NCI-H2196 (cell line): Measurements from ENCODE around the gene SGPL1.
"Not testable (repeated sequence)": the region's sequence is repeated elsewhere in the genome, so short reads cannot be mapped to it uniquely, and the experiment has no call there.

Experiments used
- DNase-seq: peaks from one replicate; lab custom pipeline; 2025; ENCODE audit not compliant: unreplicated experiment; lab: John Stamatoyannopoulos, UW

The SGPL1 gene

DNA sequence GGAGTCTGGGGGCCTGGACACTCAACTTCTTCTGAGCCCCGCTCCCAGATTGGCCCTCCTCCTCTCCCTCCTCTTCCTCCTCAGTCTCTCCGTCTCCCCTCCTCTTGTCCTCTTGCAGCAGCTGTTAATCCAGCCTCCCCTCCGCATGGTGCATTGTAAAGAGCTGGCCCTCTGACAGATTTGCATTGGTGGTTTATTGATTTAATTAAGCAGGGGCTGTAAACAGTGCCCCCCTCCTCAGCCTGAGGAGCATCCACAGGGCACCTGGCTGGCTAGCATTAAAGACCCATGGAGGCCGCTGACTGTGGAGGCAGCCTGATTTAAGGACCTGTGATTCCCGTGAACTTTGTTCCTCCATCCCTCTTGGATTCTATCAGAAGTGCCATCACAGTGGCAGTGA is 101.5 kb downstream of the SGPL1 start:
- DNase-seq, result no peak

DNA sequence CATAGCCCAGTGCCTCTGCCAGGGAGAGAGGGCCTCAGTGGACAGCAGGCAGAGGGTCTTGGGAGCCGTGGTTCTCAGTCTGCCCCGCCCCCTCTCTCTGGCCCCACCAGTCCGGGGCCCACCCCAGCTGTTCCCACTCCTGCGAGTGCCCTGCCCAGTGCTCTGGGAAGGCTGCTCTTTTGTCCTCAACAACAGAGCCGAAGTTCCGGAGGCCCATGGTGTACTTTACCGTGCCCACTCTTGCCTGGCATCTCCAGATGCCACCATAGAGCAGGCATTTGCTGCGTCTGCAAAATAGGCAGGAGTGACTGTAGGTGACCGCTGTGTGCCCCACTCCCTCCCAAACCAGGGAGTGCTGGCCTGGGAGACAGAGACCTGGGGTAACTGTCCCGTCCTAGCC is 101.9 kb downstream of the SGPL1 start:
- DNase-seq, result no peak

DNA sequence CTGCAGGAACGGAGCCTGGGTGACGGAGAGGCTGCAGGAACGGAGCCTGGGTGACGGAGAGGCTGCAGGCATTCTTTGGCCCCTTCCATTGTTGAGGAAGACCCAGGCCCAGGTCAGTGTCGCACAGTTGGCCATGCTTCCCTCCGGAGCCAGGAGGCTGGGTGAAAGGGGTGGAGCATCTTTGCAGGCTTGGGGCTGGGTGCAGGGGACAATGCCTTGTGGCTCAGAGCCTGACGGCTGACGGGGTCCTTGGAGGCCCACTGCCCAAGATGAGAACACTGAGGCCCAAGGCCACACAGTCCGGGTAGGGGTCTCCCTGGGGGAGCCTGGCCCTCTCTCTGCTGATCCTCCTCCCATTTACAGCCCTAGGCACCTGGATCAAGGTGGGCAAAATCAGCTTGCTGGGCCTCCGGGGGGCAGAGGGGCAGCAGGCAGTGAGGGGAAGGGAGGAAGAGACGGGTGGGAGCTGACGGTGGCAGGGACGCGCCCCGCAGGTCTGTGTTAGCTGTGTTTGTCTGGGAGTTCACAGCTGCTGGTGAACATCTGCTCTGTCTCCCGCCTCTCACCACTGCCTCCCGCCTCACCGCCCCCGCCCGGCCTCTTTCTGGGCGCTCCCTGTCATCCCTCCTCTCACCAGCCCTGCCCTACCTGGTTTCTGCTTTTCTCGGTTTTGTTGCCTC is 103.2 kb downstream of the SGPL1 start:
- DNase-seq, result no peak

DNA sequence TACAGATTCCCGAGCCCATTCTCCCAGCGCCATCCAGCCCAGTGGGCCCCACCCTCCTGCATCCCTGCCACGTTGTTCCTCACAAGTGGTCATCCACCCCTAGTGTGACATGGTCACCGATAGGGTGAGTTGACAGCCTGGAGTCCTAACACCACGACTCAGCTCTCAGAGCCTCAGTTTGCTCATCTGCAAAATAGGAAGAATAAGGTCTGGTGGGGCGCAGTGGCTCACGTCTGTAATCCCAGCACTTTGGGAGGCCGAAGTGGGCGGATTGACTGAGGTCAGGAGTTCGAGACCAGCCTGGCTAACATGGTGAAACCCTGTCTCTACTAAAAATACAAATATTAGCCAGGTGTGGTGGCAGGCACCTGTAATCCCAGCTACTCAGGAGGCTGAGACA is 104.2 kb downstream of the SGPL1 start:
- DNase-seq, result not testable (repeated sequence)

DNA sequence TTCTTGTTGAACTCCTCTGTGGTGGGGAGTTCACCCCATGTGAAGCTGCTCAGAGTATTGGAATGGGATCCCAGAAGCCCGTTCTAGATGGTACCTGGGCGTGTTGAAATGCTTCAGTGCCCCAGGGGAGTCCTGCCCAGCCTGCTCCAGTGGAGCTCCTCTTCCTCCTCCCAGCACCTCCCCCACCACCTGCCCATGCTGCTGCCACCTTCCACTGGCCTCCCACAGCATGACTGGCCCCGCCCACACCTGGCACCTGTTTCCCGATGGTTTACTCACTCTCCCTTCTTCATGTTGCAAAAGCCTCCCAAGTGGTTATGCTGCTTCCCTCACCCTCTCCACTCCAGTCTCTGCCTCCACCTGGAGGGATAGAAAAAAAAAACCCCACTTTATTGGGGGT is 104.8 kb downstream of the SGPL1 start:
- DNase-seq, result peak; percentile 44

DNA sequence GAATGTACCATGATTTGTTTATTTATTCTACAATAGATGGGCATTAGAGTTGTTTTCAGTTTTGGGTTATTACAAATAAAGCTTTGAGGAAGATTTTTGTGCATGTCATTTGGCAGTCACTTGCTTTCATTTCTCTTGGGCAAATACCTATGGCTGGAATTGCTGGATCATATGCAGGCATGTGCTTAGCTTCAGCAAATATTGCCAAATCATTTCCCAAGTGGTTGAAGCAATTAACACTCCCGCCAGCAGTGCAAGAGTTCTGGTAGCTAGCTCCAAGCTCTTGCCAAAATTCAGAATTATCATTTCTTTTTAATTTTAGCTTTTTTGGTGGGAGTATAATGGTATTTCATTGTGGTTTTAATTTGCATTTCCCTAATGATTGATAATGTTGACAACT is 105.5 kb downstream of the SGPL1 start:
- DNase-seq, result no peak

DNA sequence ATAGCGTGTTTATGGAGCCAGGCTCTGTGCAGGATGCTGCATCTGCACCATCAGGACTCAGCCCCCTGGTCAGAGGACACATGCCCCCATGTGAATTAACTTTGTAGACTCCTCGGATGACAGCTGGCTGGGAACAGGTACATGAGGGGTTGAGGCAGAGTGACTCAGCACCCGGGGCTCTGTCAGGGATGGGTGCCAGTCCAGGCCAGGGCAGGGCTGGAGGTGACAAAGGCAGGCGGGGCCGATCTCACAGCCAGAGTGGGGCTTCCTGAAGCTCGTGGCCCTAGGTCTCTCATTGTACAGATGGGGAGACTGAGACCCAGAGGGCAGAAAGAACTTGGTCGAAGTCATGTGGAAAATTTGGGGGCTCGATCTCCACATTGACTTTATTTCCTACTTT is 107.9 kb downstream of the SGPL1 start:
- no peak for DNase-seq

DNA sequence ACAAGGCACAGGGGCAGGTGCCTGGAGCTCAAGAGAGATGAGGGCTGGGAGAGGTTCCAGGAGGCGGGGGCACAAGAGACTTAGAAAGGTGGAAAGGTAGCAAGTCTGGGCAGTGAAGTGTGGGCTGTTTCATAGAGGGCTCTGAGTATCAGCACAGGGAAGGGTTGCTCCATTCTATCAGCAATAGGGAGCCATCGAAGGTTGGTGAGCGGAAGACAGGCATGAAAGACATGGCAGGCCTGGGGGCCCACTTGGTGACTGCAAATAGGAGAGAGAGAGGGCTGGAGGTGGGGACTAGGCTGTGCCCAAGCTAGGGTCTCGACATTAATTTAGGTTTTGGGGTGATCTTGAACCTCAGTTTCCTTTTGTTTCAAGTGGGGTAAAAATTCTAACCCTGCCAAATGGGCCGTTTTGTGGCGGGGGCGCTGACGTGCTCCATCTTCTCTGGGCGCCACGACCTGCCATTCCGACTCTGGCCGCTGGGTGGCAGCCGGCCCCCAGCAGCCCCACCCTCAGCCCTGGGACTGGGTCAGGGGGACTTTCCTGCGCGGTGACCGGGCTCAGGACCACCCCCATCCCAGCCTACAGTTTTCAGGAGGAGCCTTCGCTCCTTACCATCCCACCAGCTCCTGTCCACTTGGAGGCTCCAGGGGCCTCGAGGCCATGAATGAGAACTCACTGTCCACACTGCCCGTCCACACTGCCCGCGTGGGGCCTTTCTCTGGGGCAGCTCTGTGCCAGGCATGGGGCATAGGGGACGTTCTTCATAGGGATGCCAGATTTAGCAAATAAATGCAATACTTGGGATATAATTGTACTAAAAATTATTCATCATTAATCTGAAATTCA is 109.9 kb downstream of the SGPL1 start:
- DNase-seq, result peak; percentile 15

DNA sequence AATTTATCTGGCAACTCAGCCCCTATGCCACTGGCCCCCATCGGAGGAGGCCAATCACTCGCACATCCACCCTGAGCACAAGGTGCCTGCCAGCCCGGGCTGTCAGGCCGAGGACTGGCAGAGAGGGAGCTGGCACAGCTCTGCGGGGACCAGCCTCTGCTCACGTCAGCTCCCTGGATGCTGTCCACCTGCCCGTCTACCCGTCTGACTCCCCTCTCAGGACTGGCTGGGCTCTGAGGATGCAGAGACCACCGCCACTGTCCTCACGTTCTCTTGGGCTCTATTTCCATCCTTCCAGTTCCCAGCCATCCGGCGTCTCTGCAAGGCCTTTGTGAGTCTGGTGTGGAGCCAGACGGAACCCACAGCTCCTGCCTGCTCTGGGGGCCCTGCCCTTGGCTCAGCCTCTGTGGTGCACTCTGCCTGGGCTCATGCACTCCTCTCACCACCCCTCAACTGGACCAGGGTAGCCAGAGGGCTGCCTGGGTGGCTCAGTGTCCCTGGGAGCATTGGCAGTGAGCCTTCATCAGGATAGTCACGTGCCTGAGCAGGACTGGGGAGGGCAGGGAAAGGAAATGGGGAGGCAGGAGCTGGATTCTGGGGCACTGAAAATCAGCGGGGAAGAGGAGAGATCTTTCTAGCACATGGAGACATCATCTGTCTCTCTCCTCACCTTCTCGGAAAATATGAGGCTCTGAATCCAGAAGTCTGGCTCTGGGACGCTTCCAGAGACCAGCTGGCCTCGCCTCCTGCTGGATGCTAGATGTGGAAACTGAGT is 110.7 kb downstream of the SGPL1 start:
- DNase-seq, result no peak

DNA sequence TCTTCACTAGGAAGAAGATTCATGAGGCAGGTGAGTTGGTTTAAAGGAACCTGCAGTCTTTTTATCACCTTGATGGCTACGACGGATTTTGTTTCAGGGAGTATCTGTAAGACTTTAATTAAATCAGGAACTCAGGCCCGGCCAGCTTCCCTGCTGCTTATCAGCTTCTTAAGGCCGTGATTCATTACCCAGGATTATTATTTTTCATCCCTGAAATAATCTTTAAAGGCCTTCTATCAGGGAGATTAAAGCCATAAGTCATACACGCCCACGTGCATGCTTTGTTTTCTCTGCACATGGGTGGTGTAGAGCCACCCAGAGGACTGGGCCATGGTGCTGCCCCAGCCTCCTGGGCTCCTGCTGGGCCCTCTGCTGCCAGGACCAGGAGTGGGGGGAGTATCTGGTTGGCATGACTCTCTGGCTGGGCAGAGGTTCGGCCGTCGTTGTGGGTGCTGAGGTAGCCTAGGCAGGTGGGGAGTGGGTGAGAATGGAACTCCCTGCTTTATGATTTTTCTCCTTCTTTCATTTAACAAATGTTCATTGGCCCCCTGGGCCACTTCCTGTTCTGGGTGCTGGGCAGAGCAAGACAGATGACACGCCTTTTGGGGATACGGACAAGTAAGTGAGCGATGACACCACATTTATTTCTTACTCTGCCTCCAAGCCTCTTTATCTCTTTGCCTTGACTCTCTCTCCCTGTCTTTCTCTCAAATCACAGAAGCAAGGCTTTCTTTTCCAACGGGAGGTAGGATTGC is 111.6 kb downstream of the SGPL1 start:
- no peak for DNase-seq

DNA sequence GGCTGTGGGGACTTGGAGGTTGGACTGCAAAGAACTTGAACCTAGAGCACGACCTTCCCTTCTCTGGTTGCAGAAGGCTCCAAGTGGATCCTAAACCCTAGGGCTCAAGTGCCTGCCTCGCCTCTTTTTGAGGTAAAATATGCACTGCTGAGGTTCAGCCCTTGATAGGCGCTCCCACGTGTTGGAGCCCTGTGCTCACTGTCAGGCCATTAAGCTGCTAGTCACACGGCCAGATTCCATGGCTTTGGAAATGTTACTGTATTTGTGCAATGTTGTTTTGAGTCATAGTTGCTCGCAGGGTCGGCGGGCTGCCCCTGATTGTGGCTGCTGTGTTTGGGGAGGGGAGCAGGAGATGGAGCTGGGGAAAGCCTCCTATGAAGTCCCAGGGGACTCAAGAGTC is 112.4 kb downstream of the SGPL1 start:
- DNase-seq, result no peak

DNA sequence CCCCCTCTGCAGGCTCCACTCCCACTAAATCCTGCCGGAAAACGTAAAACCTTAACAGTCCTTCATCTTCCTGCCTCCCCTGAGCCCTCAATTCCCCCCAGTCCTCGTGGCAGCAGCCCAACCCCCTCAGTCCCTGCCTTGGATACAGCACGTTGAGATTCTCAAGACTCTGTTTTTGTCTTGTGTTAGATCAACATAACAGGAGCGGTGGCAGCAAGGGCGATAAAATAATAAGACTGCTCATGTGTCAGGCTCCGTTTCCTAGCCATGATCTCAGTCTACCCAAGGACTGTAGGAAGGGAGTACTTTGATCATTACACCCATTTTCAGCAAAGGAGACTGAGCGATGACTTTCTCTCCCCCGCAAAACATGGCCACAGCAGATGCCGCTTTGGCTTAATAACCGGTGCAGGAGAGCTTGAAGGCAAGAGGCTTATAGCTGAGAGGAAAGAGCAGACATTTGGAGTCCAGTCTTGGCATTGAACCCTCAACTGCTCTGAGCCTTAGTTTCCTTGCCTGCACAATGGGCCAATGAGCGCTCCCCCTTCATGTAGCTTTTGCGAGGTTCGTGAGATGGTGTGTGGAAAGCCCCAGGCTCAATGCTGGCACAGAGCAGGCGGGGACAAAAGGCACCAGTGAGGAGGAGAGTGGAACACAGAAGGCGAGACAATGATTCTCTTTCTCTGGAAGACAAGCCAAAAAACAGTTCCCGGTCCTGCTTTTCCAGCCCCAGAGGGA is 114.7 kb downstream of the SGPL1 start:
- DNase-seq, result no peak
